DMS 273 (cell line): ENCODE results near the gene MAB21L1.

ENCODE experiments used
- DNase-seq: peaks from one replicate; lab custom pipeline; 2025; ENCODE audit not compliant: unreplicated experiment; lab: John Stamatoyannopoulos, UW

The MAB21L1 gene

DNA sequence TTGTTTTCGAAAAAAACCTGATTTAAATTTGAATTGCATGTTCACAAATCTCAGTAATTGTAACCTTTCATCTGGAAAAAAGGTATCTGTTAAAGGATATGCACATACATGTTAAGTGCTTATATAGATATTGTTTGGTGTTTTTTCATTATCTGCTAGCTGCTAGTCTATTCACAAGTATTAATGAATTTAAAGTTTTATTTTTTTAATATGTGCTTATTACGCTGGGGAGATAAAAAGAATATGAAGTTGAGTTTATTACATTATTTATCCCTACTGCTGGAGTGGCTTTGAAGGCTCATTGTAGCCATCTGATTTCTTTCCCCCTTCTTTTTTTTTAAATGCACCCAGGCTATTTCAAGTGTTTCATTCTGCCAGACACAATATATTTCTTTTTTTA is 3.9 kb upstream of the MAB21L1 start:
- no peak for DNase-seq

GRCh38 chr13:35479706-35480105 is 3.2 kb upstream of the MAB21L1 start:
- DNase-seq: no peak

DNA sequence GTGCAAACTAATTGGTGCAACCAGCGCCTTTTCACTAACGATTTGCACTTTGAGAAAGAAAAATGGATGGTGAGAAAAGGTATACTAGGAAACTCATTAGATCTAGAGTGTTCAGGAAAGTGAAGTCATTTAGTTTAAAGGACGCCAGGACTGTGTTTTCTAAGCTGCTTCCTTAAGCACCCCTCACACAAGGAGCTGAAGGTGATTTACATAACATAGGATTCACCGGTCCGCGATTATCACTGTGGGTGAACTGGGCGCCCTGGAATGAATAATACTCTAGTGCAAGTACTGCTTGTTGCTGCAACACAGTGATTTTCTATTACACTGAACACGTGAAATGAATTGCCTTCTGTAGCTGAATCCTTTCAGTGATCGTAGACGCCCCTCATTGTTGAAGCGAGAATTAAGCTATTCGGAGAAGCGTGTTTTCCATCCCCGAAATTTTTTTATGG is 2.6 kb upstream of the MAB21L1 start:
- DNase-seq: no peak

GRCh38 chr13:35478271-35479037 is 2.0 kb upstream of the MAB21L1 start:
- no peak for DNase-seq

GRCh38 chr13:35477386-35477946 is 977 bp upstream of the MAB21L1 start:
- DNase-seq: no peak

DNA sequence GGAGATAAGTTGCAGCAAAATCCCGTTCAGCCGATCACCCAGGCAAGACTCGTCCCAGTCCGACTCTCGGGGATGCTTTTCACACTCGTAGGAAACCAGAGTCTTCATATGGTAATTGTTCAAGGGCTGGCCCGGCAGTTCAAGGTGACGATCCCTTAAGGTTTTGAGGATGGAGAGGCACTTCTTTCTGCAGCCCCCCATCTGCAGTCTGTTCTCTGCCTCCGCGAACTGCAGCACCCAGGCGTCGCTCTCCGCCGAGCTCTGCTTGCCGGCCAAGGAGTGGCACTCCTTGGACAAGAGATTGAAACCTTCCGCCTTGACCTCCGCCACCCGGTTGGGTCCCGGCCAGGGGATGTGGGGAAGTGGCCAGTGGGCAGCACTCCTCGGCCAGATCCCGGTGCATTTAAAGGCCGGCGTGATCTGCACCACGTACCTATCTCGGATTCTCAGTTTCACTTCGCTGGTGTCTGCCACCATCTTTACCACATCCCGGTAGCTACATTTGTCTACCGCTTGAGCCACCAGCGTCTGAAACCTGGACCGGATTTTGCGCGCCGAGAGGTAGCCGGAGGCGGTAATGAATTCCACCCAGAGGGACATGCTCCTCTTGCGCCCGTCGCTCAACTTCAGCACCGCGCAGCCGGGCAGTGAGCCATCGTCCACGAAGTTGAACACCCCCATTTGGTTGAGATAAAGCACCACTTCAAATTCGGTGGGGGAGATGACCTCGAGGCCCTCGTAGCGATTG is 1.1 kb downstream of the MAB21L1 start:
- no peak for DNase-seq

GRCh38 chr13:35474496-35475211 is 1.8 kb downstream of the MAB21L1 start:
- no peak for DNase-seq

DNA sequence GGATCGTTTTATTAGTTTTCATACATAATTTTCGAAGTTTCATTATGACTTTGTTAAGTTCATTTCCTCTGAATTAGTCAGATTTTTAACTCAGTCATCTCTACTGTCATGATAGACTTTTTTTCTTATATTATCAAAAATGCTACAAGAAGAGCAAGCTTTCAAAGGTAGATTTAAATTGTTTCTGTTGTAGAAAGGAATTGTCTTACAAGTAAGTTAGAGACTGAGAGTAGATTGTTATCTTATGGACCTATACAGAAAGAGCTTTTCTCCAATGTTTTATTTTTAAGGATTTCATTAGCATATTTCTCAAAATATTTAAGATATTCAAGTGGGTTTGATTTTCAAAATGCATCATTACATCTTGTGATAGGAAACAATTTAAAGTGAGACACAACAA is 2.7 kb downstream of the MAB21L1 start:
- DNase-seq: no peak

GRCh38 chr13:35473206-35473775 is 3.2 kb downstream of the MAB21L1 start:
- DNase-seq: no peak

DNA sequence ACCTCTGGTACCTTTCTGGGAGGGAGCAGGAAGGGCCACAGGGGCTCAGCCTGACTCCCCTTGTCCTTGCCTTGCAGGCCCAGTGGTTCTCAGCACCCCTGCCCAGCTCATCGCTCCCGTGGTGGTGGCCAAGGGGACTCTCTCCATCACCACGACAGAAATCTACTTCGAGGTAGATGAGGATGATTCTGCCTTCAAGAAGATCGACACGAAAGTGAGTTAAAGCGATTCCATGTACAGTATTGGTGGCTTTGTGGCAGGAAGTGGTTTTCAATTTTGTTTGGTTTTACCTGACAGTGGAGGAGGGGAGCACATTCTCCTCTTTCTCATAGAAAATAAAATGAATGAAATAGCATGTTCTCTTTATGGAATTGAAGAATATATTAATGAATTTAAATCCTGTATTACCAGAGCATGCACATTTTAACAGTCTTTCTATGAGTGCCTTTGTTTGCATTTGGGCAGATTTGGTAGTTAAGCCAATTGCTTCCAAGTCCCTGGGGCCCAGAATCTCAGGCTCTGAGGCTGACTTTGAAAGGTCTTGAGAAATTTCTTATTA is 4.1 kb downstream of the MAB21L1 start:
- DNase-seq: no peak

DNA sequence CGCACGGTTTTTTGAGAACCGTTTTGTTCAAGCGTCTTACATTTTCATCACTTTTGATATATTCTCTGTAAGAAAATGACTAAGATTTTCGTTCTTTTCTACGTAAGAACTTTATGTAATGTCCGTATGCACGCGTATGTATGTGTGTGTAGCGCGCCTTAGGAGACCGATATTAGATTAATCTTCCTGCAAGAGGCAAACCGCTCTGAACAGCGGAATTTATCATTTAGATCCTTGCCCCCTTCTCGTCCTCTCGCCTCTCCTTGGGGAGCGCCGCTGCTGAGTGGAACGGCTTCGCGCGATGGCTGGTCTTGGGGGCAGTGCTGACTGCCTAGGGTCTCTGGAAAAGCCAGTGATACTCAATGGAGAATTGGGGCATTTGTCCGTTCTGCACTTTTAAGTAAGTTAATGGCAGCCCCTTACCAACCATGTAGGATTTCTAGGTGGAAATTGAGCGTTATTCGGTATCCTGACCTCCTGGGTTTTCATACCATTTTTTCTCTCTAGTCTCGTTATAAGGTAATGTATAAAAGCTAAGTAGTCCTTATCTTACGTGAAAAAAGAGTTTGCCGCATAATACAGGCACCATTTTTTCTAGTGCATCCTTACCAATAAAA is 4.7 kb downstream of the MAB21L1 start:
- DNase-seq: no peak

GRCh38 chr13:35470671-35471661 is 5.5 kb downstream of the MAB21L1 start:
- DNase-seq: no peak

GRCh38 chr13:35469806-35470525 is 6.5 kb downstream of the MAB21L1 start:
- no peak for DNase-seq

DNA sequence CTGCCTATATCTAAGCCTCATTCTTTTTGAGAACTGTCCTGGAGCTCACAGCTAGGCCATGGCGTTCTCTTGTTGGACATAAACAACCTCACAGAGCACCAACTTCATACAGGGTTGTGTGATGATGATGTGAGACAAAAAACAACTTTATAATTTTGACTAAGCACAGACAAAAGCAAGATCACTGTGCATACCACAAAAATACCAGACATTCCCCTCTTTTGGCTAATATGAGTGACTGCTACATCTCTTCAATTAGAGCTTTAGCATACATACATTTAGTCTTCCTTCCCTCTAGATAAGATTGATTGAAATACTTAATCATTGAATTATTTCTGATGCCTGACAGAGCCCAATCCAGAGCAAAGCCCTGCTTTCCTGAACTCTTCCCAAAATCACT is 8.3 kb downstream of the MAB21L1 start:
- DNase-seq: no peak

DNA sequence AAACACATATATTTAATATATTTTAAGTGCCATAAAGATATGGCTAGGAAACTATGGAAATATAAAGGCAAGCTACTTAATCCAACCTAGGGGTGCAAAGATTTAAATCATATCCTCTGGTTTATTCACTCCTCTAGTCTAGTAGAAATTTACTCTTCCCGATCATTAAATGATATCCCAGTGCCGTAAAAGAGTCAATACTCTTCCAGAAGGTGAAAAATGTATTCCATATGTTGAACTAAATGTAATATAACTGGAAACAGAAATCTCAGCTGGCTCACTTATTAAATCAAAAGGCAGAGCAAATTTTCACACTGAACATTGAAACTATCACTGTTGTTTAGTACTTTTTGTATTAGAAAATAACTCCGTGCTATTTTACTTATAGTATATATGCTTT is 11.1 kb downstream of the MAB21L1 start:
- no peak for DNase-seq

DNA sequence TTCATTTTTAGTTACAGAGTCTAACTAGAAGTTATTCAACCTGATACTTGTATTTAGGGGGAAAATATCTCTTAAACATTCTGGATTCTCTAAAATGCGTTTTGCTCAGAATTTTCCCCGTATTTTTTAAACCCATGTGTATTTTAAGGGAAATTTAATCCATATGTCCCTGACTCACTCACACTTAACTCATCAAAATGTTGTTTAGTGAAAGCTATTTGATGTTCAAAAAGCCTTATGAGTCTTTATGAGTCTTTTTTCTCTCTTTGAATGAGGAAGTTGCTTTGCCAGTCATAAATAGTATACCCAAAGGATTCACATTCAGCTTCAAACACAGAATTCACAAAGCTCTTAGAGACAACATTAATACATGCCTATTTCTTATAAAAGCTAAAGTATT is 16.4 kb downstream of the MAB21L1 start:
- DNase-seq: no peak

- no peak for DNase-seq
Observed at GRCh38 chr13:35457258-35457657, 19.2 kb downstream of the MAB21L1 start.

- DNase-seq: no peak
Observed at GRCh38 chr13:35455022-35455421, 21.5 kb downstream of the MAB21L1 start.

DNA sequence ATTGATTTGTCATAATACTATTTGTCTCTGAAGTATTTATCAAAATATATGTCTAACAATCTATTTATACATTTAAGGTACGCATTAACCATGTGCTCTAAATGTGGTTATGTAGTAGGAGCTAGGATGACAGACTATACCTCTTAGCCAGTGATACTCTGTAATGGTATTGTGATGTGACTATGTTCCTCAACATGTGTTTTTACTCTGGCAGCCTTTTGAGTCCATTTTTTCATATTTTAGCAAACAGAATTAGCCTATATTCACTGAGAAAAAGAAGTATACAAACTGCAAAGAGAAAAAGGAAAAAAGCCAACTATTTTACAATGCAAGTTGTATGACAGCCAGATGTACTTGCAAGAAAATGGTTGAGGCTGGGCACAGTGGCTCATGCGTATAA is 26.7 kb downstream of the MAB21L1 start:
- DNase-seq: no peak
